Endothelial cell of umbilical vein (primary cell): ENCODE measurements around the gene SELPLG. TPM values are rescaled to one million over a fixed set of nuclear protein-coding genes. Genes with fewer than 3 reads are reported as not detected.

Experiments used
- BruUV-seq: library from RNA; stranded (reverse); fragments of 400-500 nt; replicated peaks from 2 replicates; lab custom pipeline; 2021; lab: Mats Ljungman, UMichigan
- CTCF ChIA-PET: fragments of 300-600, 350-600 bp; sonication (Branson Sonifier 250); formaldehyde crosslinking; loops from one replicate; lab custom pipeline; 2021; ENCODE audit warnings: antibody characterized with exemption, inconsistent platforms; lab: Charles Lee
- POLR2A ChIA-PET: fragments of 300-600, 350-600 bp; sonication (Branson Sonifier 250); formaldehyde crosslinking; loops from one replicate; lab custom pipeline; 2021; ENCODE audit warnings: antibody characterized with exemption, inconsistent platforms; lab: Charles Lee
- DNase-seq: peaks from one replicate; pipeline ENCODE4 v3.0.0-alpha.2; 2011; ENCODE audit warnings: low read depth, low spot score
- FAIRE-seq: peaks from 2 replicates; lab custom pipeline; 2011; peaks lifted over from hg19 to GRCh38; lab: Jason Lieb, UNC
- H2AFZ ChIP-seq: 2 replicates; pipeline ENCODE4 v1.6.0; 2012; ENCODE audit warnings: low read depth, low read length, control low read depth, inconsistent platforms
- H3K27ac ChIP-seq: 2 replicates; pipeline ENCODE4 v1.5.1; 2011; ENCODE audit warnings: low read depth, mild to moderate bottlenecking, control low read depth, low read length, moderate library complexity; ENCODE audit not compliant: insufficient read depth
- H3K27me3 ChIP-seq, 2 experiments: 2 replicates each; pipeline versions ENCODE4 v1.6.0 to v1.6.1; 2011; ENCODE audit warnings: low read length in 2 of 2, mixed read lengths in 1 of 2; ENCODE audit not compliant: control insufficient read depth in 2 of 2, insufficient read depth in 2 of 2
- H3K36me3 ChIP-seq, 2 experiments: 2 replicates in 1 of 2; 3 replicates in 1 of 2; pipeline ENCODE4 v1.5.1; 2011; ENCODE audit warnings: low read length in 2 of 2, mild to moderate bottlenecking in 1 of 2, moderate library complexity in 1 of 2; ENCODE audit not compliant: control insufficient read depth in 2 of 2, insufficient read depth in 2 of 2; ENCODE audit errors: extremely low read depth in 1 of 2
- H3K4me1 ChIP-seq: 3 replicates; pipeline ENCODE4 v1.5.1; 2011; ENCODE audit warnings: mild to moderate bottlenecking, low read length; ENCODE audit not compliant: control insufficient read depth, insufficient read depth; ENCODE audit errors: extremely low read depth
- H3K4me2 ChIP-seq: 2 replicates; pipeline ENCODE4 v1.6.1; 2011; ENCODE audit warnings: low read length, control low read depth, mixed read lengths; ENCODE audit not compliant: insufficient read depth
- H3K4me3 ChIP-seq, 3 experiments: fragments of 200-600 bp in 1 of 3; sonication (generic), shearing (Covaris generic) in 1 of 3; replicated peaks in 1 of 3; 2 replicates each; pipeline ENCODE4 v1.5.1; 2011 to 2016; ENCODE audit warnings: control low read depth in 3 of 3, low read length in 3 of 3, mild to moderate bottlenecking in 2 of 3, inconsistent platforms in 1 of 3, low read depth in 1 of 3, moderate library complexity in 1 of 3; ENCODE audit not compliant: insufficient read depth in 1 of 3
- H3K79me2 ChIP-seq: 2 replicates; pipeline ENCODE4 v1.6.0; 2012; ENCODE audit warnings: low read length, inconsistent platforms; ENCODE audit not compliant: control insufficient read depth, insufficient read depth
- H3K9ac ChIP-seq: replicated peaks from 2 replicates; pipeline ENCODE3; 2011; ENCODE audit warnings: low read length, control low read depth; ENCODE audit not compliant: insufficient read depth; ENCODE audit errors: extremely low read depth
- H3K9me1 ChIP-seq: replicated peaks from 3 replicates; pipeline ENCODE4 v1.6.0; 2011; ENCODE audit warnings: mild to moderate bottlenecking, low read length; ENCODE audit not compliant: control insufficient read depth, insufficient read depth; ENCODE audit errors: extremely low read depth
- H3K9me3 ChIP-seq: replicated peaks from 2 replicates; pipeline ENCODE4 v1.5.1; 2012; ENCODE audit warnings: low read length, inconsistent platforms; ENCODE audit not compliant: control insufficient read depth, insufficient read depth
- H4K20me1 ChIP-seq: replicated peaks from 2 replicates; pipeline ENCODE3; 2011; ENCODE audit warnings: mild to moderate bottlenecking, low read length; ENCODE audit not compliant: control insufficient read depth, insufficient read depth; ENCODE audit errors: extremely low read depth
- CTCF ChIP-seq, 2 donors: IDR thresholded peaks; 1 replicate in 1 of 2; 2 replicates in 1 of 2; pipeline ENCODE4 v1.5.1; 2011; ENCODE audit warnings: low read length in 2 of 2, mild to moderate bottlenecking in 2 of 2, moderate library complexity in 2 of 2, control low read depth in 1 of 2, inconsistent platforms in 1 of 2, low read depth in 1 of 2; ENCODE audit not compliant: insufficient read depth in 1 of 2; ENCODE audit errors: extremely low read depth in 1 of 2
- EZH2 ChIP-seq: IDR thresholded peaks from 2 replicates; pipeline ENCODE4 v1.6.1; 2012; ENCODE audit warnings: borderline replicate concordance, low read depth, mild to moderate bottlenecking, moderate library complexity, low read length, inconsistent platforms; ENCODE audit not compliant: severe bottlenecking
- FOS ChIP-seq: IDR thresholded peaks from 2 replicates; pipeline ENCODE4 v1.6.1; 2011; ENCODE audit warnings: mild to moderate bottlenecking, low read length, moderate library complexity, borderline replicate concordance; ENCODE audit not compliant: insufficient read depth
- GATA2 ChIP-seq: IDR thresholded peaks from 2 replicates; pipeline ENCODE4 v1.7.0; 2011; ENCODE audit warnings: low read depth, mild to moderate bottlenecking, moderate library complexity, mixed read lengths, low read length; ENCODE audit not compliant: insufficient read length, insufficient read depth
- JUN ChIP-seq: IDR thresholded peaks from 2 replicates; pipeline ENCODE4 v1.6.1; 2011; ENCODE audit warnings: borderline replicate concordance, low read depth; ENCODE audit not compliant: insufficient read length, insufficient read depth
- MAX ChIP-seq: IDR thresholded peaks from 2 replicates; pipeline ENCODE4 v1.6.1; 2011; ENCODE audit not compliant: insufficient read depth, insufficient read length
- MYC ChIP-seq: IDR thresholded peaks from one replicate; pipeline ENCODE4 v1.6.1; 2011; ENCODE audit warnings: mild to moderate bottlenecking, low read depth, low read length
- POLR2A ChIP-seq: IDR thresholded peaks from 2 replicates; pipeline ENCODE4 v1.6.1; 2012; ENCODE audit warnings: low read depth, mild to moderate bottlenecking, control low read depth, low read length
- POLR2AphosphoS5 ChIP-seq: IDR thresholded peaks from 2 replicates; pipeline ENCODE4 v1.6.1; 2012; ENCODE audit warnings: low read depth, mild to moderate bottlenecking, control low read depth, low read length, moderate library complexity; ENCODE audit not compliant: insufficient read depth
- dilution Hi-C: fragments of 300-500 bp; cut with MboI; formaldehyde crosslinking; loops from one replicate; pipeline ENCODE4 v1.15.0; 2019; ENCODE audit warnings: low sequenced_read_pairs; ENCODE audit not compliant: extremely low pct_ligation_motif_present
- intact Hi-C: fragments of 100-400 bp; cut with micrococcal nuclease; formaldehyde crosslinking; loops from one replicate; pipeline ENCODE4 v1.10.0; 2022
- polyA plus RNA-seq, 4 experiments: library from polyadenylated mRNA; depleted of rRNA in 3 of 4; stranded (reverse) in 3 of 4; unstranded in 1 of 4; fragments of >200 nt; gene quantifications; 2 replicates each; pipeline versions ENCODE4 v1.2.1 to v1.2.3, GENCODE V29; 2011 to 2012; ENCODE audit warnings: missing spikeins in 1 of 4
- total RNA-seq: library from RNA; stranded (reverse); gene quantifications from 2 replicates; pipeline ENCODE4 v1.2.3, GENCODE V29; 2021

SELPLG gene
- total and polyA plus RNA-seq, 2 donors (not counting 3 experiments of a cell fraction or from before 2014, with no cell fraction given): 1.0 to 1.2 TPM

- dilution Hi-C loops: no loop called here
These were observed 28.5 kb downstream of the SELPLG start for GRCh38 chr12:108605000-108605689.

GRCh38 chr12:108604208-108604941 is 29.3 kb downstream of the SELPLG start:
- H4K20me1 ChIP-seq: no peaks in the 10 kb centered on the region
- no TSS peak for BruUV-seq
- no peaks in the 10 kb centered on the region for H3K9me1 ChIP-seq
- dilution Hi-C loops: no loop called here
- DNase-seq (no peak), FAIRE-seq (no peak)
- H3K27ac ChIP-seq: no peak overlapping the region
- H3K9me3 ChIP-seq: no peaks in the 10 kb centered on the region
- no peaks in the 10 kb centered on the region for H3K27me3 ChIP-seq
- ChIA-PET POLR2A (no interaction called here), CTCF (interaction anchor here (0.8 to 1.2 kb wide), 2 partner anchors 14 to 16 kb away, joined by 3 to 5 read pairs; no protein-coding TSS in a partner anchor)
- H3K79me2 ChIP-seq: no peaks in the 10 kb centered on the region
- TF ChIP-seq GATA2: no peak
- TF ChIP-seq POLR2AphosphoS5: no peak
- TF ChIP-seq MYC: no peak
- TF ChIP-seq JUN: no peak
- TF ChIP-seq CTCF (IDR thresholded peaks at IDR 0.05; ENCODE audit: extremely low read depth in 1 of 2, insufficient read depth in 1 of 2, low read depth in 1 of 2, low read length in 2 of 2): no peak
- TF ChIP-seq MAX: no peak
- TF ChIP-seq EZH2: no peak
- no peak for TF ChIP-seq FOS
- no peak for TF ChIP-seq POLR2A
- no peaks in the 10 kb centered on the region for H3K36me3 ChIP-seq
- no peak overlapping the region for H3K4me3 ChIP-seq
- H3K4me2 ChIP-seq: no peak overlapping the region
- H2AFZ ChIP-seq: no peak overlapping the region
- no peak overlapping the region for H3K9ac ChIP-seq
- H3K4me1 ChIP-seq: no peaks in the 10 kb centered on the region
- intact Hi-C loops: no loop called here

More at GRCh38 chr12:108605000-108605689, 28.5 kb downstream of the SELPLG start:
- peak; percentile 15 for FAIRE-seq
- Histone ChIP-seq H3K4me1 (no peaks in the 10 kb centered on the region), H3K9me3 (no peaks in the 10 kb centered on the region), H2AFZ (no peak overlapping the region), H3K27ac (no peak overlapping the region), H3K9me1 (no peaks in the 10 kb centered on the region), H4K20me1 (no peaks in the 10 kb centered on the region), H3K79me2 (no peaks in the 10 kb centered on the region), H3K36me3 (no peaks in the 10 kb centered on the region), H3K9ac (no peak overlapping the region), H3K27me3 (no peaks in the 10 kb centered on the region), H3K4me2 (no peak overlapping the region), H3K4me3 (no peak overlapping the region)
- ChIA-PET POLR2A (no interaction called here), CTCF (interaction anchor here (1.2 to 1.6 kb wide), 2 partner anchors 10 to 13 kb away, joined by 3 to 5 read pairs; no protein-coding TSS in a partner anchor)
- BruUV-seq: no TSS peak
- DNase-seq: no peak
- no peak for TF ChIP-seq MAX
- intact Hi-C loops: no loop called here
